GM19238 (cell line): ENCODE measurements around the gene SLC5A3.

Experiments used
- DNase-seq: peaks from one replicate; pipeline ENCODE4 v3.0.0; 2011; ENCODE audit warnings: low spot score; ENCODE audit not compliant: insufficient read length

Gene SLC5A3

GRCh38 chr21:34071683-34072082, 1.7 kb upstream of the SLC5A3 start:
- no peak for DNase-seq

- no peak for DNase-seq
Observed at GRCh38 chr21:34072145-34073031, 990 bp upstream of the SLC5A3 start.

- peak; percentile 35 for DNase-seq
Observed at GRCh38 chr21:34073749-34074282, 438 bp downstream of the SLC5A3 start.

GRCh38 chr21:34074283-34075090, 1.1 kb downstream of the SLC5A3 start:
- no peak for DNase-seq

- DNase-seq: no peak
Observed at GRCh38 chr21:34075091-34075425, 1.7 kb downstream of the SLC5A3 start.

GRCh38 chr21:34075760-34076660, 2.6 kb downstream of the SLC5A3 start:
- no peak for DNase-seq

- DNase-seq: no peak
Observed at GRCh38 chr21:34076835-34077234, 3.5 kb downstream of the SLC5A3 start.

GRCh38 chr21:34077888-34078287, 4.5 kb downstream of the SLC5A3 start:
- no peak for DNase-seq

- DNase-seq: no peak
Observed at GRCh38 chr21:34078915-34079314, 5.5 kb downstream of the SLC5A3 start.

GRCh38 chr21:34080710-34081109, 7.3 kb downstream of the SLC5A3 start:
- DNase-seq: no peak

- no peak for DNase-seq
Observed at GRCh38 chr21:34082769-34083168, 9.4 kb downstream of the SLC5A3 start.

GRCh38 chr21:34083357-34083756, 10.0 kb downstream of the SLC5A3 start:
- DNase-seq: no peak

- no peak for DNase-seq
Observed at GRCh38 chr21:34085129-34085528, 11.8 kb downstream of the SLC5A3 start.

- no peak for DNase-seq
Observed at GRCh38 chr21:34086887-34087306, 13.5 kb downstream of the SLC5A3 start.

GRCh38 chr21:34088752-34089151, 15.4 kb downstream of the SLC5A3 start:
- no peak for DNase-seq

GRCh38 chr21:34091032-34091431, 17.7 kb downstream of the SLC5A3 start:
- no peak for DNase-seq

- no peak for DNase-seq
Observed at GRCh38 chr21:34091607-34092006, 18.2 kb downstream of the SLC5A3 start.

GRCh38 chr21:34092262-34092921, 19.0 kb downstream of the SLC5A3 start:
- no peak for DNase-seq

- no peak for DNase-seq
Observed at GRCh38 chr21:34093083-34093482, 19.7 kb downstream of the SLC5A3 start.

- no peak for DNase-seq
Observed at GRCh38 chr21:34094949-34095348, 21.6 kb downstream of the SLC5A3 start.

GRCh38 chr21:34097442-34097841, 24.1 kb downstream of the SLC5A3 start:
- DNase-seq: no peak
